H4 (cell line): Measurements from ENCODE around the gene TNNT1. TPM values are rescaled to one million over a fixed set of nuclear protein-coding genes. Genes with fewer than 3 reads are reported as not detected.
A peak's percentile ranks its signal among the peaks of the same experiment; 100 is the strongest.
"Not testable (repeated sequence)": the region's sequence is repeated elsewhere in the genome, so short reads cannot be mapped to it uniquely, and the experiment has no call there.

ENCODE experiments used
- DNase-seq: peaks from one replicate; pipeline ENCODE4 v3.0.0-alpha.2; 2015; ENCODE audit warnings: low spot score
- total RNA-seq: library from RNA; depleted of rRNA; stranded (reverse); fragments of >200 nt; shearing (Covaris generic); gene quantifications from 2 replicates; pipeline ENCODE4 v1.2.3, GENCODE V29; 2014

Gene TNNT1
- total RNA-seq, 1 experiment from 2014 or later: 300 TPM

DNA sequence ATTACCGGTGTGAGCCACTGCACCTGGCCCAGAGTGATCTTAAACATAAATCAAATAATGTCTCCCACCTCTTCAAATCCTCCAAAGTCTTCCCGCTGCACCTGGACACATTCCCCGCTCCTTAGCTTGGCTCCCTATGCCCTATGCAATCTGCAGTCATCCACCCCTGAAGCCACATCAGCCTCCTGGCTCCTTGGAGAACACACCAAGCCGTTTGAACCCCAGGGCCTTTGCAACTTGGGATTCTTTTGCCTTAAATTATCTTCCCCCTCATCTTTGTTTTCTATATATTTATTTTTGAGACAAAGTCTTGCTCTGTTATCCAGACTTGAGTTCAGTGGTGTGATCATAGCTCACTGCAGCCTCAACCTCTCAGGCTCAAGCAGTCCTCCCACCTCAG is 20.1 kb upstream of the TNNT1 start:
- no peak for DNase-seq

DNA sequence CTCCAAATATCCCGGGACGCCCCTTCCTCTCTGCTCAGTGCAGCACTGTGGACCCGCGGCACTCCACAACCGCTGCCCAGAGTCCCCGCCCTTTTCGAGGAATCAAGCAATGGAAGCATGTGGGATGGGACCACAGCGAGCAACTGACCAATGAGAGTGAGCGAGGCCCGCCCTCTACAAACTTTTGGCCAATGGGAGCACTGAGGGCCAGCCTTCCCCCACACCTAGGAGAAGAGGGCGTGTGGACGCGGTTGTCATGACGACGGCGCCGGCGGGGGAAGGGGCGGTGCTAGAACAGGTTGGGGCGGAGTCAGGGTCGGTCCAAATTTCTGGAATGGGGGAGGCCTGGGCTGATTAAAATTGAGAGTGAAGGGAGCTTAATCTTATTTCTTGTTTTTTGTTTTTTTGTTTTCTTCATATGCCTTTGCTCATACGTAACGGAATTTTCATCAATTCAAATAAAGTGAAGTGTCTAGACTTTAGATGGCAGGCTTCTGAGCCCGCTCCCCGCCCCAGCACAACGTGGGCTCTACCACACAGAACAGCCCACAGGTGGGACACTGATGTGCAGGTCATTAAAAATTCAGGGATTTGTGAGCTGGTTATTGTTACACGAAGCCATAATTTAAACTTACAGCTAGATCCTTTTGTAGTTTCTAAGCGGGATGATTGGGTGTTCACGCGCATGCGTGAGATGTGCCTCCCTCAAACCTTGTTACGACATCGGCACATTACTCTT is 17.7 kb upstream of the TNNT1 start, which contains the start of gene DNAAF3:
Gene DNAAF3 (minus strand): TSS at position 84 of the 739 bp plus-strand sequence. CDS start 200 bp downstream, outside the sequence.
- peak; percentile 100 for DNase-seq

DNA sequence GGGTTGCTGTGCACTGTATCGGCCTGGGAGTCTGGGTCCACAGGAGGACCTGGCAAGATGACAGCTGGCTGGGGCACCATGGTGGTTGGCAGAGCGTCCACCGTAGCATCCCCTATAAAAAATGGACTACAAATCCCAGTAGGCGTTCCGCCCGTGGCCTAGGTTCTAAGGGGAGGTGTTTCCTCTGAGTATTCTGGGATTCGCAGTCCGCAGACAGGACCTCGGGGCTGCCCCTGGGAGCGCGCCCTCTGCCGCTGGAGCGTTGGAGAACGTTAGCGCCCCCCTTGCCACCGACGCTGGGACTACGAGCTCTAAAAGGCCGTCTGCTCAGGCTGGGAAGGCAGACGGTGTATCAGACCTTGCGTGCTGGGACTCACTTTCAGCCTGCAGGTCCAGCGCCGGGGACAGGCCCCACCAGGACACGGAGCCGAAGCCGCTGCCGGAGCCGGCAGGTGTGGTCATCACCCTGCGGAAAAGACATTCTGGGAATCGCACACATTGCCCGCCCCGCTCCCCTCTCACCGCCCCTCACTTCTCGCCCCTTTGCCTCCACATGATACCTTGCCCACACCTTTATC is 17.0 kb upstream of the TNNT1 start:
- peak; percentile 95 for DNase-seq

DNA sequence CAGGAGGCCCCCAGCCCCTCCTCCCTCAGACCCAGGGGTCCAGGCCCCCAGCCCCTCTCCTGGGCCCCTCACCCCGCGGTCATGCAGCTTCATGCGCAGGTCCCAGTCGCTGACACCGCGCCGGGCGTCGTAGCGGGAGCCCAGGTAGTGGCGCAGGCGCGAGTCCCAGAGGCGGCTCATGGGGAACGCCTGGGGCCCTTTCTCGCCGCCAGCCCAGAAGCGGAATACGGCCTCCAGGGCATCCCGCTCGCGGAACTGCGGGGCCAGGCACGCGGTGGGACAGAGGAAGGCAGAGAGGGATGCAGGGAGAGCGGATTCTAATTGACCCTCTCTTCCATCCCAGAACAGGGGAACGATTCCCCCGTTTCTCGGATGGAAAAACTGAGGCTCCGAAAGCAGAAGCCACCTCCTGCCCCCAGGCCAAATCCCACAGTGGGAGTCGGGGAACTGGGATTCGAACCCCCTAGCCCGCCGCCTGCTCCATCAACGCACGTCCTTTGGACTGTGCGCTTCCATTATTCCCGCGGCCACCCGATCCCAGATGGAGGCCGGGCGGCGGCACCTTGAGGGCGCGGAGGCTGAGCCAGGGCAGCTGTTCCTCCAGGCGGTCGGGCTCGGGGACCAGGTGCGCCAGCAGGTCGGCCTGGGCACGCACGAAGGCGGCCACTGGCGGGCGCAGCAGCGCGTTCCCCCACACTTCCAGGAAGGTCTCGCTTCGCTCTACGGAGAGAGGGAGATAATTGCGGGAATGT is 12.7 kb upstream of the TNNT1 start:
- DNase-seq: no peak

DNA sequence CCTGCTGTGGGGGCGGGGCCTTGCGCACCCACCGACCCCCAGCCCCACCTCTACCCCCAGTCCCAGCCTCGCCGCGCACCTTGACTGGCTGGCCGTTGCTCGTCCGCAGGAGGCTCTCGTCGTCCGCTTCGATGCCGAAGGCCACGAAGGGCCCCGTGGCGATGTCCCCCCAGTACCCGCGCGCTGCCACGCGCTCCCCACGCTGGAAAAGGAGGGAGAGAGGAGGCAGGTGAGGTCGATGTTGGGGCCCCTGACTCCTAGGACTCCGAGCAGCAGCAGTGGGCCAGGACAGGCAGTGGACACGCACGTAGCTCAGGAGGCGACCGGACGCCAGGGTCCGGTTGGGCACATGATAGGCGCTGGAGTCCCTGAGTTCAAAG is 12.0 kb upstream of the TNNT1 start:
- no peak for DNase-seq

DNA sequence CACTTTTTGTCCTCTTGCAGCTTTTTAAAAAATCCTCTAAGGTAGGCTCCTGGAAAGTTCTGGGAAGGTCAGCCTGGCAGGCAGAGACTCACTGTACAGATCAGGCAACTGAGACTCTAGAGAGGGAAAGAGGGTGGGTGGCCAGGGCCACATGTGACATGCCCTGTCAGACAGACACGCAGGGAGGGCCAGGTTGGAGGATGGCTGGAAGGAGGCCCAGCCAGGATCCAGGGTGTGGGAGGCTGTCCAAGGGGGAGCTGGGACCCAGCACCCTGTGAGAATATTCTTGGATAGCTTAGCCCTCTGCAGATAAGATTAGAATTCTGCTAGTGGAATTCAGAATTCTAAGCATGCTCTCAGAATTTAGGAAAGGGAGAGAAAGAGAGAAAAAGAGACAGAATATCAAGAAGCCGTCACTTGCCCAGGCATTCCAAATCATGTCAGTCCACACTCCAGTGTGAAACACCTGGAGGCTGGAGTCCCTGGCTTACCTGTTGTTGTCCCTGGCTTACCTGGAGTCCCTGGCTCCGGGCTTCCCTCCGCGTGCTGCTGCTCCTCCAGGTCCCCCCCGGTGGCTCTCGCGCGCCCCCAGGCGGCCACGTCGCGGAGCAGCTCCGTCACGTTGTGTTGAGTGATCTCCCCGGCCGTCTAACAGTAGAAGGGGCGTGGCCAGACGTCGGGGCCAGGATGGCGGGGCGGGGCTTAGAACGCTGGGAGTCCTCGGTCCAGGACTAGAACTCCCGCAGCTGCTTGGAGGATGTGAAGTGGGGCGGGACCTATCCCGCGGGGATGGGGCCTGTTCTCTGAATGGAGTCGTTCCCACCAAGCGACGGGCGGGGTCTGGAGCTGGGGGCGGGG is 11.4 kb upstream of the TNNT1 start:
- peak; percentile 97 for DNase-seq

DNA sequence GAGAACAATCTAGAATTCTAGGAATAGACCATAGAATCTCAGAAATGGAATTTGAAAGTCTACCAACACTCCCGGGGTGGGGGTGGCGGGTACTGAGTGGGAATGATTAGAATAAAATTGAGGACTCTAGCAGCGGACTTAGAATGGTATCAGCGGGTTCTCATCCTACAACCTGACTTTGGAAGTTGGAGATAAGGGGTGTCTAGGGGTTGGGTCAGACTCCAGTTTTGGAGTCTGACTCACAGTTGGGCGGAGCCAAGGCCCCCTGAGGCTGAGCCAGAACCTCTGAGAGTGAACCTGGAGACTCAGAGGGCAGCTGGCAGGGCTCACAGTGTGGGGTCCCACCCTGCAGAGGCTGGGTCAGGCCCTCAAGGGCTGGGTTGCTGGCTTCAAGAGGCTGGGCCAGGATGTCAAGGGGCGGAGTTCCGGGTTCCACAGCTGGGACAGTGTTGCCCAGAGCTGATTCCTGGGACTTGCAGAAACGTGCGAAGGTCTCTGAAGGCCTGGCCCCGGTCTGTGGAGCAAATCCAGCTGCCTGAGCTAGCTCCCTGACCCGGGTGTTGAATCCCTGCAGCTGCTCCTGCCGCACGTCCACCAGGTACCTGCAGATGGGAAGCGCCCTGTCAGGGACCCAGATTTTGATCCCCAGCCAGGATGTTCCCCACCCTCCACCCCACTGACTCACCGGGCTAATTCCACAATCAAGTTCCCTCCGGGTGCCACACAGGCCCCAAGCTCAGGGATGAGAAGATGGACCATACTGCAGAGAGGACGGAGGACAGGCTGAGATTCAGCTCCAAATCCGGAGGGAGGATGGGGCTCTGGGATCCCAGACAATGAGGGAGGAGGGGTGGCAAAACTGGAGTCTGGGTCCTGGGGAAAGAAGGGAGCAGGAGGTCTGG is 10.1 kb upstream of the TNNT1 start:
- DNase-seq: peak; percentile 73

DNA sequence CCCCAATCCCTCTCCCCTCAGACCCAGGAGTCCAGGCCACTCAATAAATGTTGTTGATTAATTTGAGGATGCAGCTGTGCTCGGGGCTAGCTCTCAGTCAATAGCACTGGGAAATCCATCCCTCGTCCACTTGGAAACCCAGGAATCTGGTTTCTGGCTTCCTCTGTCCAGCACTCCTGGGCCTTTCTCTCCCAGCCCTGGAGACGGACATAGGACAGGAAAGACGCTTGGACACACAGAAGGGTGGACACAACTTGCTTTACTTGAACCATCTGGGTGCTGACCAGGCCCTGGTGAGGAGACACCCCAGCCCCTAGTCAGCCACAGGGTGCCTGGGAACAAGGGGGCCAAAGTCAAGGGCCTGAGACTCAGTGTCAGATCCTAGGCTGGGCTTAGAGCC is 9.4 kb upstream of the TNNT1 start:
- DNase-seq: no peak

DNA sequence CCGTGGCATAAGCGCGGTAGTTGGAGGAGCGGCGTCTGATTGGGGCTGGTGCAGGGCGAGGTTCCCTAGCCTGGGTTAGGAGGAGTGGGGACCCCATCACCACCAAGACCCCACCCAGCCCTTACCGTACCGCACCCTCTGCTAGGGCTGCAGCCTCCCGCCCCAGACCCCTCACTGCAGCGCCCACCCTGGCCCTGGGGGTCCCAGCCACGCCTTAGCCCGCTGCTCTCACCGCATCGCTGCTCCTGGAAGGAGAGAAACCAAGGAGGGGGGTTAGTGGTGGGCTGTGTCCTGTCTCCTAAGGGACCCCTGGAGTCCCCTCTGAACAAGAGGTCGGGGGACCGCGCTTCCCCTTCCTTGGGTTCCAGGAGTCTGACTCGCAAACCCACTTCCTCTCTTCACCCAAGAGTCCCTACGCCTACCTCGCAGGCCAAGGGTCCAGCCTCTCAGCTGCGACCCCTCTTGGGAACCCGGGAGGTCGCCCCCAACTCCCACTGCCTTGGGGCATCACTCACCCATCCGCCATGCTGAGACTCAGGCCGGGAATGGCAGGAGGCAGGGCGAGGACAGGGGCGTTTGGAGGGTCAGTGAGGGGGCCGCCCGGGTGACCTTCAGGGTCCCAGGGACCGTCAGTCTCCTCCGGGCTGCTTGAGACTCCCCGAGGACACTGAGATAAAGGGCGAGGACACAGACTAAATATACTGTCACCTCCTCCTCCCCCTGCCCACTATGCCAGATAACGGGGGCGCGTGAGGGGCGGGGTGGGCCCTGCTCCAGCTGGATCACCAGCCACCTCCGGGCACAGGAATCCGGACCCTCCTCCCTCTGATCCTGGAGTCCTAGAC is 8.3 kb upstream of the TNNT1 start, which contains the start of gene TNNI3:
Gene TNNI3 (minus strand): TSS at position 669 of the 845 bp plus-strand sequence. CDS start 143 bp downstream, at position 526.
- no peak for DNase-seq

DNA sequence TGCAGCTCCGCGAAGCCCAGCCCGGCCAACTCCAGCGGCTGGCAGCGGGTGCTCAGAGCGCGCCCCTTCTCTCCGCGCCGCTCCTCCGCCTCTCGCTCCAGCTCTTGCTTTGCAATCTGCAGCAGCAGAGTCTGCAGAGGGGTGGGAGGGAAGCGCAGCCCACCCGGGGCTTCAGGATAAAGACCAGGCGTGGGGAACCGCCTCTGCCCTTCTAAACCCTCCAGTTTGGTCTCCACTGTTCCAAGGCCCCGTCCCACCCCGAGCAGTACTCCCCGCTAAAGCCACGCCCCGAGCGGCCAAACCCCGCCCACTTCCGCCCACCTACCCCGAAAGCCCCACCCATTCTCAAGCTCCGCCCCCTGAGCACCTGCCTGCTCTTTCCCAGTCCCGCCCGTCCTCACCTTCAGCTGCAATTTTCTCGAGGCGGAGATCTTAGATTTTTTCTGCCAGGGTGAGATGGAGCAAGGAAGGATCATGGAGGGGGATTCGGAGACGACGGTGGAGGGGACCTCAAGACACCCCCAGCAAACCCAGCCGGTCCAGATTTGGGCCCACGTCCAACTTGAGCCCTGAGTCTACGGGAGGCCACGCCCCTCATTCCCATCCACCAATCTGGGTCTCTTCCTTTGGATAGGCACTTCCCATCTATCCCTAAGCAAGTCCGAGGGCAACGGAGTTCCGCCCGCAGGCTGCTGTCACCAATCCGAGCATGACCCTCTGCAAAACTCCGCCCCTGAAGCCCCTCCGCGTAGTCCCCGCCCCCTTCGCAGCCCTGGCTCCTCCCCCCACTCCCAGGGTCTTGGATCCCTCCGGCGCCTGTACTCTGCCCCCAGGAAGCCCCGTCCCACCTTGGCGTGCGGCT is 7.4 kb upstream of the TNNT1 start:
- peak; percentile 23 for DNase-seq

DNA sequence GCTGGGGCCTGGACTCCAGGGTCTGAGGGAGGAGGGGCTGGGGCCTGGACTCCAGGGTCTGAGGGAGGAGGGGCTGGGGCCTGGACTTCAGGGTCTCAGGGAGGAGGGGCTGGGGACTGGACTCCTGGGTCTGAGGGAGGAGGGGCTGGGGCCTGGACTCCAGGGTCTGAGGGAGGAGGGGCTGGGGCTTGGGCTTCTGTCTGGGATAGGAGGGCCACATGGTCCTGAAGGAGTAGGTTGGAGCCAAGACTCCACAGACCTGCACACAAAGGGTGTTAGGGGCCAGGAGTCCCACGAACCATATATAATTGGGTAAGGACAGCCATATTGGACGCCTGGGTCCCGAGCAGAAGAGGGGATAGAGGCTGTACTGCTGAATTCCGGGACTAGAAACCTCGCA is 6.8 kb upstream of the TNNT1 start:
- DNase-seq: not testable (repeated sequence)

DNA sequence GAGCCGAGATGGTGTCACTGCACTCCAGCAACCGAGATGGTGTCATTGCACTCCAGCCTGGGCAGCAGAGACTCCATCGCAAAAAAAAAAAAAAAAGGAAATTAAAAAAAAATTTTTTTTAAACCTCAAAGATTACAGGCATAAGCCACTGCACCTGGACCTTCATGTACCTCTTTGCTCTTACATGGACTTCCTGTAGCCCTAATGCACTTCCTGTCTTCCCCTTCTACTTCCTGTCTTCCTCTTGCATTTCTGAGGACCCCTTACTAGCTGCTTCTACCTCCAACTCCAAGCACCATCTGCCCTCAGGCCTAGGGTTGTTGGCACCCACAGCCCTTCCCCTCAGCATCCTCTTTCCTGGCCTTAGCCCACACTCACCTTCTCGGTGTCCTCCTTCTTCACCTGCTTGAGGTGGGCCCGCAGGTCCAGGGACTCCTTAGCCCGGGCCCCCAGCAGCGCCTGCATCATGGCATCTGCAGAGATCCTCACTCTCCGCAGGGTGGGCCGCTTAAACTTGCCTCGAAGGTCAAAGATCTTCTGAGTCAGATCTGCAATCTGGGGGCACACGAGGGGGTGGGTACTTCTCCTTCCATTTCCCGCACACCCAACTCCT is 4.8 kb upstream of the TNNT1 start:
- peak; percentile 15 for DNase-seq

DNA sequence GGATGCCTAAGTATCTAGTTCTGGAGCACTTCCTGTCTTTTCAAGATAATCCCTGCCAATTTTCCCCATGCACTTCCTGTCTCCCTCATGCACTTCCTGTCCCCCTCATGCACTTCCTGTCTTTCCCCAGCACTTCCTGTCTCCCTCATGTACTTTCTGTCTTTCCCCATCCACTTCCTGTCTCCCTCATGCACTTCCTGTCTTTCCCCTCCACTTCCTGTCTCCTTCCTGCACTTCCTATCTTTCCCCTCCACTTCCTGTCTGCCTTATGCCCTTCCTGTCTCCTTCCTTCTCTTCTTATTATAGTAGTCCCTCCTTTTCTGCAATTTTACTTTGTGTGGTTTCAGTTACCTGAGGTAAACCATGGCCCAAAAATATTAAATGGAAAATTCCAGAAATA is 3.0 kb upstream of the TNNT1 start:
- DNase-seq: peak; percentile 67

DNA sequence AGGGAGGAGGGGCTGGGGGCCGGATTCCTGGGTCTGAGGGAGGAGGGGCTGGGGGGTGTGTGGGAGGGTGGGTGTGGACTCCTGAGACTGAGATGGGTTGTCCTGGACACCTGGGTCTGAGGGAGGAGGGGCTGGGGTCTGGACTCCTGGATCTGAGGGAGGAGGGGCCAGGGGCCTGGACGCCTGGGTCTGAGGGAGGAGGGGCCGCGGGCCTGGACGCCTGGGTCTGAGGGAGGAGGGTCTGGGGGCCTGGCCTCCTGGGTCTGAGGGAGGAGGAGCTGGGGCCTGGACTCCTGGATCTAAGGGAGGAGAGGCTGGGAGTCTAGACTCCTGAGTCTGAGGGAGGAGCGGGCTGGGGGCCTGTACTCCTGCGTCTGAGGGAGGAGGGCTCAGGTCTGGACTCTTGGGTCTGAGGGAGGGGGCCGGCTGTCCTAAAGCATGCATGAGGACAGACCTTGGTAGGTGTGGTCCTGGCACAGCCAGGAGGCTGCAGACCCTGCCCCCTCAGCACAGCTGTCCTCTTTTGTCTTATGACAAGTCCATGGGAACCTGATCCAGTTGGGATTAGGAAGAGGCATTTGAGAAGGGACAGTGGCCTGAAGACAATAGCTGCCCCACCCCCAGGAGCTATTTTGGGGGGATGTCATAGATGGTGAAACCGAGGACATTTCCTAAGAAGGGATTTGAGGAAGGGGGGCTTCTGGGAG is 1.3 kb downstream of the TNNT1 start:
- no peak for DNase-seq

DNA sequence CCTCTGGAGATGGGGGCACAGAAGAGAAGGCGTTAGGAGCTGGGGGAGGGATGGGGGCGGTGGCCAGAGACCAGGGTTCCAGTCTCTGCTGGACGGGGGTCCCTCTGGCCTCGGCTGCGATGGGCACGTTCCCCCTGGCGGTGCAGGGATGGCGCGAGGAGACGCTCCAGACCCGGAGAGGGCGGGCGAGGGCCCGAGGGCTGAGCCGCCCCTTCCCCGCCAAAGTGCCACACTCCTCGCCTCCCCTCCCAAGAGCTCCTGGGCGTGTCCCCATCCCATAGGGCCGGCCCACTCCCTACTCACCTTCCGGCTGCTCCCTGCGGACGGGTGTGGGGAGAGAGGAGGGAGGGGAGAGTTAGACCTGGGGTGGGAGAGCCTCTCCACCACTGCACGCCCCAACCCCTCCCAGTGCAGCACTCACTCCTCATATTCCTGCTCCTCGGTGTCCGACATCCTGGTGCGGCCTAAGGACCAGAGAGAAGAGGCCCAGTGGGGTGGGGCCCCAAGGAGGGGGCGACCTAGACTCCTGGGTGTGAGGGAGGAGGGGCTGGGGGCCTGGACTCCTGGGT is 2.2 kb downstream of the TNNT1 start:
- peak; percentile 95 for DNase-seq

DNA sequence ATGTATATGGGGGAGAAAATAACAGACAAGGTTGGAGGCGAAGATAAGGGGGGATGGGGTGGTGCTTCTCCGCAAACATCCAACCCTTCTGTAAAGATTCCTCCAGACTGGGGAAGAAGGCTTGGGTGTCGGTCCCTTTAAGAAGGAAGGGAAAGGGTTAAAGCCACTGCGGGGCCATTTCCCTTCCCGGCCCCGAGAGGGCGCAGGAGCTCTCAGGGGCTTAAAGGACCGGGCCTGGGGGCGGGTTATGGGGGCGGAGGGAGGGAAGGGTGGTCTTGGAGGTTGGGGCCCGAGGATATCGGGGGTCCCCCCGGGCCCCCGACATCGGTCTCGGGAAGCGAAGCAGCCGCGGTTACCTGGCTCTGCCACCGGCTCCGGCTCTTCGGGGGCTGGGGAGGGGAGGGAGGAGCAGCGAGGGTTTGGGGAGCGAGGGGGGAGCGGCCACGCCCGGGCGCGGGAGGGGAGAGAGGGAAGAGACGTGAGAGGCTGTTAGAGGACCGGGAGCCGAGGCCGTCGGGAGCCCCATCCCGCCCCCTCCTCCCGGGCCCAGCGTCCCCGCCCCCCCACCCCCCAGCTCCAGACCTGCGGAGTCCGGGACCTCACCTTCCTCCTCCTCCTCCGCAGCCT is 2.8 kb downstream of the TNNT1 start:
- peak; percentile 83 for DNase-seq

DNA sequence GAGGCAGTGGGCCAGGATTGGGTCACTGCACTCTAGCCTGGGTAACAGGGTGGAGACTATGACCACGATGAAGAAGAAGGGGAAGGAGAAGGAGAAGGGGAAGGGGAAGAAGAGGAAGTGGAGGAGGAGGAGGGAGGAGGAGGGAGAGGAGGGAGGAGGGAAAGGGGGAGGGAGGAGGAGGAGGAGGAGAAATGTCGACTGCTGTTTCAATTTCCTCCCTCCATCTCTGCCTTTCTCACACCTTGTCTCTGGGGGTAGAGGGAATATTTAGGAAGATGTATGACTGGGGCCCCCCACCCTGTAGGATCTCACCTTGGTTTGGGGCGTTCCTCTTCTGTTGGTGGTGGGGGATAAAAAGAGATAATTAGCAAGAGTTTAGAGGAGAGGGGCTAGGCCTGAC is 3.8 kb downstream of the TNNT1 start:
- no peak for DNase-seq
